HepG2 (cell line): ENCODE measurements around the gene ARHGAP26. TPM values are rescaled to one million over a fixed set of nuclear protein-coding genes. Genes with fewer than 3 reads are reported as not detected.
A peak's percentile ranks its signal among the peaks of the same experiment; 100 is the strongest.

Experiments
- ARID2 ChIP-seq: sonication (generic); formaldehyde crosslinking; IDR thresholded peaks from 2 replicates; pipeline ENCODE4 v1.8.1; 2022; ENCODE audit warnings: mild to moderate bottlenecking, missing genetic modification reagents, borderline replicate concordance
- ERF ChIP-seq: IDR thresholded peaks from 2 replicates; pipeline ENCODE4 v1.6.1; 2018; ENCODE audit warnings: missing biosample characterization, missing genetic modification reagents
- ESRRA ChIP-seq: sonication (generic); formaldehyde crosslinking; IDR thresholded peaks from 2 replicates; pipeline ENCODE4 v1.5.1; 2020; ENCODE audit warnings: mild to moderate bottlenecking, low read depth, missing genetic modification reagents
- FOXA3 ChIP-seq: IDR thresholded peaks from 2 replicates; pipeline ENCODE4 v1.6.1; 2016; ENCODE audit warnings: missing genetic modification reagents, missing compliant biosample characterization
- IRX3 ChIP-seq: sonication (generic); formaldehyde crosslinking; IDR thresholded peaks from 2 replicates; pipeline ENCODE4 v1.8.1; 2023; ENCODE audit warnings: mild to moderate bottlenecking, low read depth, missing genetic modification reagents, borderline replicate concordance
- MLLT10 ChIP-seq: sonication (generic); formaldehyde crosslinking; IDR thresholded peaks from 2 replicates; pipeline ENCODE4 v1.4.0; 2020; ENCODE audit warnings: missing genetic modification reagents
- NR0B2 ChIP-seq: sonication (generic); formaldehyde crosslinking; IDR thresholded peaks from 2 replicates; pipeline ENCODE4 v1.4.0; 2020; ENCODE audit warnings: mild to moderate bottlenecking, missing genetic modification reagents
- PATZ1 ChIP-seq: sonication (generic); formaldehyde crosslinking; IDR thresholded peaks from 2 replicates; pipeline ENCODE4 v1.4.0; 2020; ENCODE audit warnings: missing genetic modification reagents
- PHF8 ChIP-seq: sonication (generic); formaldehyde crosslinking; IDR thresholded peaks from 2 replicates; pipeline ENCODE4 v1.5.0; 2020; ENCODE audit warnings: missing genetic modification reagents
- PPARG ChIP-seq: conservative IDR thresholded peaks from 2 replicates; pipeline ENCODE4 v1.6.1; 2016; ENCODE audit warnings: missing biosample characterization, missing genetic modification reagents
- SIN3A ChIP-seq: IDR thresholded peaks from 2 replicates; pipeline ENCODE4 v1.6.1; 2011; ENCODE audit warnings: low read depth, mild to moderate bottlenecking, control low read depth, low read length, borderline replicate concordance
- SMAD3 ChIP-seq: sonication (generic); formaldehyde crosslinking; IDR thresholded peaks from 2 replicates; pipeline ENCODE4 v1.4.0; 2020; ENCODE audit warnings: missing genetic modification reagents
- SMARCC2 ChIP-seq: fragments of 450-650 bp; IDR thresholded peaks from 2 replicates; pipeline ENCODE4 v1.6.1; 2017; ENCODE audit warnings: antibody characterized with exemption, mild to moderate bottlenecking
- TEAD3 ChIP-seq: optimal IDR thresholded peaks from 2 replicates; pipeline ENCODE3; 2016; ENCODE audit warnings: borderline replicate concordance
- TFE3 ChIP-seq: IDR thresholded peaks from 2 replicates; pipeline ENCODE4 v1.6.1; 2016
- ZBTB39 ChIP-seq: sonication (generic); formaldehyde crosslinking; IDR thresholded peaks from 2 replicates; pipeline ENCODE4 v1.5.0; 2020; ENCODE audit warnings: missing genetic modification reagents
- ZNF253 ChIP-seq: sonication (generic); formaldehyde crosslinking; IDR thresholded peaks from 2 replicates; pipeline ENCODE4 v1.8.0; 2022; ENCODE audit warnings: mild to moderate bottlenecking, missing genetic modification reagents, borderline replicate concordance
- ZNF609 ChIP-seq: sonication (generic); formaldehyde crosslinking; IDR thresholded peaks from 2 replicates; pipeline ENCODE4 v1.4.0; 2020; ENCODE audit warnings: mild to moderate bottlenecking, missing genetic modification reagents, borderline replicate concordance
- polyA plus RNA-seq, 8 experiments: library from polyadenylated mRNA; depleted of rRNA in 3 of 8; stranded (reverse) in 7 of 8; unstranded in 1 of 8; fragments of >200 nt; fragmentation: Illumina TruSeq in 4 of 8; extraction: Trizol in 4 of 8; gene quantifications; 2 replicates each; pipeline versions ENCODE4 v1.2.1 to v1.2.3, GENCODE V29; 2011 to 2016; ENCODE audit warnings: low read depth in 4 of 8, missing spikeins in 1 of 8, mixed read lengths in 1 of 8; ENCODE audit not compliant: insufficient read depth in 1 of 8
- total RNA-seq, 5 experiments: library from RNA; depleted of rRNA; stranded (reverse); fragments of >200 nt; fragmentation: Illumina TruSeq; extraction: Trizol; gene quantifications; 2 replicates each; pipeline ENCODE4 v1.2.3, GENCODE V29; 2016; ENCODE audit warnings: low read depth in 1 of 5

ARHGAP26 gene
- total and polyA plus RNA-seq, 2 of the 13 experiments (the other 11 are each of a cell fraction or from before 2014, with no cell fraction given), result 9.6 to 18.2 TPM

- TF ChIP-seq ZBTB39 (CRISPR knock-in tag) (no peak), IRX3 (no peak), SMARCC2 (no peak), MLLT10 (CRISPR knock-in tag) (no peak), PPARG (CRISPR knock-in tag) (peak; percentile 99), FOXA3 (CRISPR knock-in tag) (peak; percentile 85), ERF (no peak), ZNF609 (CRISPR knock-in tag) (peak; percentile 79), TEAD3 (CRISPR knock-in tag) (peak; percentile 86), SIN3A (no peak), ESRRA (0 out of 2 replicates have a peak, but pooled peaks have one; percentile 57), PATZ1 (CRISPR knock-in tag) (peak; percentile 89), PHF8 (CRISPR knock-in tag) (no peak), SMAD3 (peak; percentile 35; the same call in 1 of the 2 replicates), ZNF253 (CRISPR knock-in tag) (no peak), TFE3 (CRISPR knock-in tag) (no peak), ARID2 (peak; percentile 21; the same call in 1 of the 2 replicates), NR0B2 (CRISPR knock-in tag) (no peak)
Measured at GRCh38 chr5:142833517-142834449, 63.6 kb downstream of the ARHGAP26 start (continued).
